GM23338 (cell line): ENCODE measurements around the gene PLEKHA8. TPM values are rescaled to one million over a fixed set of nuclear protein-coding genes. Genes with fewer than 3 reads are reported as not detected.

Experiments used
- ZNF331 ChIP-seq: fragments of 250-450 bp; sonication (Bioruptor Pico); IDR thresholded peaks from 2 replicates; pipeline ENCODE4 v1.5.0; 2020; ENCODE audit warnings: low read depth, mild to moderate bottlenecking, moderate library complexity
- ZNF462 ChIP-seq: fragments of 250-450 bp; sonication (Bioruptor Pico); IDR thresholded peaks from 2 replicates; pipeline ENCODE4 v1.5.0; 2020; ENCODE audit warnings: mild to moderate bottlenecking, moderate library complexity
- polyA plus RNA-seq: library from polyadenylated mRNA; unstranded; fragments of >200 nt; fragmentation: Nextera tagmentation; extraction: Ambion mirVana; gene quantifications from 2 replicates; pipeline ENCODE4 v1.2.1, GENCODE V29; 2016
- total RNA-seq: library from RNA; depleted of rRNA; stranded (reverse); fragments of >200 nt; shearing (Covaris generic); gene quantifications from 2 replicates; pipeline ENCODE4 v1.2.3, GENCODE V29; 2014
- TF ChIP-seq, protein P1 (sequence below): IDR thresholded peaks from one replicate; pipeline ENCODE4 v1.6.1; 2018; ENCODE audit warnings: antibody characterized with exemption; ENCODE audit not compliant: unreplicated experiment
- TF ChIP-seq, protein P2 (sequence below): IDR thresholded peaks from 2 replicates; pipeline ENCODE4 v1.6.1; 2016; ENCODE audit warnings: antibody characterized with exemption

PLEKHA8 gene
- total and polyA plus RNA-seq, 2 experiments from 2014 or later, result 11.6 to 44.9 TPM

DNA sequence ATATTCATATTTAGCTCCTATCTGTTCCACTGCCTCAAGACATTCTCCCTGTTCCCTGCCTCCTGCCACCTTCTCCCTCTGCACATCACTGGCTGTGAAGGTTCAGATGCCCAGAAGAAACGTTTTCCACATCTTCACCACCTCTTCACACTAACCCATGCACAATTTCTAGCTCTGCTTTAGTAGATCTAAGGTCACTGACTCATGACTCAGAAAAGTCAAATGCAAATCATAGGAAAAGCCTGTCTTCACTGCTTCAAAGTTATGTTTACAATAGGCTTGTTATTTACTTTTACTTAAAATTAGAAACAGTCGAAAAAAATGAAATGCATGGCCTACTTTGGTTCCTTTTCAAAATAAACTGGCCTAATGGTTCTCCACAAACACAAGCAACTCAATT is 41.1 kb upstream of the PLEKHA8 start (continued):
- TF ChIP-seq ZNF462 (CRISPR knock-in tag) (no peak), ZNF331 (CRISPR knock-in tag) (no peak)
- TF ChIP-seq, protein P1, sequence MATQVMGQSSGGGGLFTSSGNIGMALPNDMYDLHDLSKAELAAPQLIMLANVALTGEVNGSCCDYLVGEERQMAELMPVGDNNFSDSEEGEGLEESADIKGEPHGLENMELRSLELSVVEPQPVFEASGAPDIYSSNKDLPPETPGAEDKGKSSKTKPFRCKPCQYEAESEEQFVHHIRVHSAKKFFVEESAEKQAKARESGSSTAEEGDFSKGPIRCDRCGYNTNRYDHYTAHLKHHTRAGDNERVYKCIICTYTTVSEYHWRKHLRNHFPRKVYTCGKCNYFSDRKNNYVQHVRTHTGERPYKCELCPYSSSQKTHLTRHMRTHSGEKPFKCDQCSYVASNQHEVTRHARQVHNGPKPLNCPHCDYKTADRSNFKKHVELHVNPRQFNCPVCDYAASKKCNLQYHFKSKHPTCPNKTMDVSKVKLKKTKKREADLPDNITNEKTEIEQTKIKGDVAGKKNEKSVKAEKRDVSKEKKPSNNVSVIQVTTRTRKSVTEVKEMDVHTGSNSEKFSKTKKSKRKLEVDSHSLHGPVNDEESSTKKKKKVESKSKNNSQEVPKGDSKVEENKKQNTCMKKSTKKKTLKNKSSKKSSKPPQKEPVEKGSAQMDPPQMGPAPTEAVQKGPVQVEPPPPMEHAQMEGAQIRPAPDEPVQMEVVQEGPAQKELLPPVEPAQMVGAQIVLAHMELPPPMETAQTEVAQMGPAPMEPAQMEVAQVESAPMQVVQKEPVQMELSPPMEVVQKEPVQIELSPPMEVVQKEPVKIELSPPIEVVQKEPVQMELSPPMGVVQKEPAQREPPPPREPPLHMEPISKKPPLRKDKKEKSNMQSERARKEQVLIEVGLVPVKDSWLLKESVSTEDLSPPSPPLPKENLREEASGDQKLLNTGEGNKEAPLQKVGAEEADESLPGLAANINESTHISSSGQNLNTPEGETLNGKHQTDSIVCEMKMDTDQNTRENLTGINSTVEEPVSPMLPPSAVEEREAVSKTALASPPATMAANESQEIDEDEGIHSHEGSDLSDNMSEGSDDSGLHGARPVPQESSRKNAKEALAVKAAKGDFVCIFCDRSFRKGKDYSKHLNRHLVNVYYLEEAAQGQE, result no peak
- TF ChIP-seq, protein P2, sequence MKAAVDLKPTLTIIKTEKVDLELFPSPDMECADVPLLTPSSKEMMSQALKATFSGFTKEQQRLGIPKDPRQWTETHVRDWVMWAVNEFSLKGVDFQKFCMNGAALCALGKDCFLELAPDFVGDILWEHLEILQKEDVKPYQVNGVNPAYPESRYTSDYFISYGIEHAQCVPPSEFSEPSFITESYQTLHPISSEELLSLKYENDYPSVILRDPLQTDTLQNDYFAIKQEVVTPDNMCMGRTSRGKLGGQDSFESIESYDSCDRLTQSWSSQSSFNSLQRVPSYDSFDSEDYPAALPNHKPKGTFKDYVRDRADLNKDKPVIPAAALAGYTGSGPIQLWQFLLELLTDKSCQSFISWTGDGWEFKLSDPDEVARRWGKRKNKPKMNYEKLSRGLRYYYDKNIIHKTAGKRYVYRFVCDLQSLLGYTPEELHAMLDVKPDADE, result no peak
